Hematopoietic multipotent progenitor cell (in vitro differentiated cells): ENCODE measurements around the gene APAF1. TPM values are rescaled to one million over a fixed set of nuclear protein-coding genes. Genes with fewer than 3 reads are reported as not detected.

Experiments
- DNase-seq, 3 donors: peaks; one replicate each; pipeline ENCODE4 v3.0.0-alpha.2; 2011 to 2015; ENCODE audit warnings: low read depth in 2 of 3, low spot score in 2 of 3
- total RNA-seq: library from RNA; depleted of rRNA; stranded (reverse); fragments of >200 nt; gene quantifications from one replicate; pipeline ENCODE4 v1.2.3, GENCODE V29; 2012

Gene APAF1
- total RNA-seq, 1 donor: 10.2 TPM

GRCh38 chr12:98725476-98726247 is 80.6 kb downstream of the APAF1 start:
- DNase-seq: peak in 1 of 3 donors; percentile 63

GRCh38 chr12:98727196-98727595 is 82.1 kb downstream of the APAF1 start:
- no peak for DNase-seq

GRCh38 chr12:98730412-98730811 is 85.3 kb downstream of the APAF1 start:
- no peak for DNase-seq

GRCh38 chr12:98733667-98734350 is 88.7 kb downstream of the APAF1 start:
- no peak for DNase-seq

- DNase-seq: no peak
These were observed 90.7 kb downstream of the APAF1 start for GRCh38 chr12:98735821-98736220.

- no peak for DNase-seq
These were observed 91.5 kb downstream of the APAF1 start for GRCh38 chr12:98736352-98737321.

GRCh38 chr12:98737322-98737712 is 92.2 kb downstream of the APAF1 start:
- DNase-seq: no peak

- DNase-seq: no peak
These were observed 92.9 kb downstream of the APAF1 start for GRCh38 chr12:98738002-98738401.

GRCh38 chr12:98738539-98738938 is 93.4 kb downstream of the APAF1 start:
- no peak for DNase-seq

GRCh38 chr12:98740751-98741150 is 95.7 kb downstream of the APAF1 start:
- DNase-seq: no peak

- DNase-seq: no peak
These were observed 96.1 kb downstream of the APAF1 start for GRCh38 chr12:98741196-98741555.

GRCh38 chr12:98741556-98742265 is 96.6 kb downstream of the APAF1 start:
- DNase-seq: no peak

GRCh38 chr12:98743362-98743953 is 98.4 kb downstream of the APAF1 start:
- peak in 1 of 3 donors; percentile 37 for DNase-seq

GRCh38 chr12:98744680-98745079 is 99.6 kb downstream of the APAF1 start:
- no peak for DNase-seq

- DNase-seq: peak in 1 of 3 donors; percentile 32
These were observed 100.7 kb downstream of the APAF1 start for GRCh38 chr12:98745578-98746391.

GRCh38 chr12:98748463-98748862 is 103.4 kb downstream of the APAF1 start:
- DNase-seq: no peak

GRCh38 chr12:98750511-98750910 is 105.4 kb downstream of the APAF1 start:
- DNase-seq: no peak

GRCh38 chr12:98751580-98752115 is 106.6 kb downstream of the APAF1 start:
- no peak for DNase-seq

- no peak for DNase-seq
These were observed 107.6 kb downstream of the APAF1 start for GRCh38 chr12:98752726-98753125.
